ENCODE measurements around the gene KCNN3.

KCNN3 gene

GRCh38 chr1:154741741-154742495, 128.2 kb downstream of the KCNN3 start:
- no peak overlapping the region for H3K27ac ChIP-seq
- TF ChIP-seq CTCF (conservative IDR thresholded peaks at IDR 0.05) (peak; percentile 45), ZFX (IDR thresholded peaks at IDR 0.05) (no peak)

- TF ChIP-seq ZFX (IDR thresholded peaks at IDR 0.05) = no peak
- TF ChIP-seq CTCF (conservative IDR thresholded peaks at IDR 0.05) = no peak
- H3K27ac ChIP-seq = no peak overlapping the region
Measured at GRCh38 chr1:154741327-154741726, 128.8 kb downstream of the KCNN3 start.

- H3K27ac ChIP-seq = no peak overlapping the region
- TF ChIP-seq CTCF (conservative IDR thresholded peaks at IDR 0.05) (no peak), ZFX (IDR thresholded peaks at IDR 0.05) (no peak)
Measured at GRCh38 chr1:154739654-154740053, 130.4 kb downstream of the KCNN3 start.

GRCh38 chr1:154736841-154737240, 133.2 kb downstream of the KCNN3 start:
- no peak overlapping the region for H3K27ac ChIP-seq
- TF ChIP-seq CTCF (conservative IDR thresholded peaks at IDR 0.05) (no peak), ZFX (IDR thresholded peaks at IDR 0.05) (no peak)

GRCh38 chr1:154735804-154736168, 134.3 kb downstream of the KCNN3 start:
- H3K27ac ChIP-seq = no peak overlapping the region
- TF ChIP-seq ZFX (IDR thresholded peaks at IDR 0.05) (no peak), CTCF (conservative IDR thresholded peaks at IDR 0.05) (no peak)

- no peak for TF ChIP-seq ZFX (IDR thresholded peaks at IDR 0.05)
- TF ChIP-seq CTCF (conservative IDR thresholded peaks at IDR 0.05) = no peak
Measured at GRCh38 chr1:154735061-154735803, 134.8 kb downstream of the KCNN3 start.

GRCh38 chr1:154733621-154734020, 136.5 kb downstream of the KCNN3 start:
- TF ChIP-seq CTCF (conservative IDR thresholded peaks at IDR 0.05) (no peak), ZFX (IDR thresholded peaks at IDR 0.05) (no peak)
- no peak overlapping the region for H3K27ac ChIP-seq

More at GRCh38 chr1:154735061-154735803, 134.8 kb downstream of the KCNN3 start:
- H3K27ac ChIP-seq = no peak overlapping the region
